Measurements from ENCODE around the gene SLC7A7.

DNA sequence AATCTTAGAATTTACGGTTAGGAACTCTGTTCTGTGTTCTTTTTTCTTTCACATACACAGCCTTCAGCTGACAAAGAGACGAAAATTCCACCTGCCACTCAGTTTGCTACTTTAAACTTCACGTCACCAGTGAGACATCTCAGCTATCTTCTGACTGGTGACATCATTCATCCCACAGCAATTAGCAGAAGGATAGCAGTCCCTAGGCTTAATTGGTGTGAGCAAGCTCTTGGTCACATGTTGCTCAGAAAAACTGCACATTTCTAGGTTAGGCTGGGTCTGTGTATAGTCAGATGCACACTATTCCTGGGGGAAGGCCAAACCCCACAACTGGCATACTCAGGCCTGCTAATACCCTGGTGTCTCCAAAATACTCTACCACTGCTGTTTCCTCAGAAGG lies 23.9 kb downstream of the SLC7A7 start:
- TF ChIP-seq GATA2 (IDR thresholded peaks at IDR 0.05; ENCODE audit: low read depth, low read length), result no peak
- no peak for TF ChIP-seq GATA3 (IDR thresholded peaks at IDR 0.05; ENCODE audit: low read depth, low read length)
